ENCODE results near the gene DMRTC2.
A peak's percentile ranks its signal among the peaks of the same experiment; 100 is the strongest.

Gene DMRTC2

DNA sequence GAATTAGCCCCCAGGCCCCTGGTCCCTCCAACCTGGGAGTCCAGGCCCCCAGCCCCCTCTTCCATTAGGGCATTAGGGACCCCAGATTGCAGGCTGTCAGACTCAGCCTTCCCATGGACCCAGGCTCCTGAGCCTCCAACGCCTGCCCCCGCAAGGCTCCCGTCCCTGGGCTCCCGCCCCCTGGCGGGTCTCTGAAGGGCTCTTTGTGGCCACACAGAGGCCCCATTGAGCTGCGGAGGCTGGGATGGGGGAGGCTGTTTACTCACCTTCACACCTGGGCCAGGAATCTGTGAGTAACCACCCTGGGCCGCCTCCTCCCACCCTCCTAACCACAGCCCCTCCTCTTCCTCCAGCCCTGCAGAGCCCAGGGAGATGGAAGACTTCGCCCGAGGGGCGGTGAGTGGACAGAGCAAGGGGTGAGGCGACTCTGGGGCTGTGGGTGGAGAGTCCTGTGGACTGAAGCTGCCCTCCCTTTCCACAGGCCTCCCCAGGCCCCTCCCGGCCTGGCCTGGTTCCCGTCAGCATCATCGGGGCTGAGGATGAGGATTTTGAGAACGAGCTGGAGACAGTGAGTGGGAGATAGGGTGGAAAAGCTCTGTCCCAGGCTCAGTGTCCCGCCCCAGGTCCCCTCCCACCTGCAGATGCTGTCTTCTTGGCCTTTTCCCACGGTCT lies 43.0 kb downstream of the DMRTC2 start:
- Histone ChIP-seq H3F3A (ENCODE audit: insufficient read depth) (peaks cover 12% of the 10 kb centered on the region), H3K79me2 (ENCODE audit: insufficient read depth, low read length) (peaks cover 50% of the 10 kb centered on the region), H3K27ac (ENCODE audit: low read depth, low read length) (peak overlapping the region; percentile 83), H2AFZ (ENCODE audit: low read depth, low read length, severe bottlenecking) (no peak overlapping the region), H4K20me1 (ENCODE audit: low read depth, low read length) (no peaks in the 10 kb centered on the region), H3K4me2 (ENCODE audit: low read depth, low read length, poor library complexity, severe bottlenecking) (peak overlapping the region; percentile 97), H3K9me3 (ENCODE audit: insufficient read depth, low read length) (no peaks in the 10 kb centered on the region), H3K27me3 (ENCODE audit: low read length) (no peaks in the 10 kb centered on the region), H3K9ac (ENCODE audit: low read length) (peak overlapping the region; percentile 89), H3K9me2 (replicated peaks; ENCODE audit: insufficient read depth, low read length) (no peaks in the 10 kb centered on the region), H3K4me3 (ENCODE audit: insufficient read depth, low read length, poor library complexity, severe bottlenecking) (peak overlapping the region; percentile 25), H3K36me3 (ENCODE audit: low read length) (no peaks in the 10 kb centered on the region)
- TF ChIP-seq, protein P1, sequence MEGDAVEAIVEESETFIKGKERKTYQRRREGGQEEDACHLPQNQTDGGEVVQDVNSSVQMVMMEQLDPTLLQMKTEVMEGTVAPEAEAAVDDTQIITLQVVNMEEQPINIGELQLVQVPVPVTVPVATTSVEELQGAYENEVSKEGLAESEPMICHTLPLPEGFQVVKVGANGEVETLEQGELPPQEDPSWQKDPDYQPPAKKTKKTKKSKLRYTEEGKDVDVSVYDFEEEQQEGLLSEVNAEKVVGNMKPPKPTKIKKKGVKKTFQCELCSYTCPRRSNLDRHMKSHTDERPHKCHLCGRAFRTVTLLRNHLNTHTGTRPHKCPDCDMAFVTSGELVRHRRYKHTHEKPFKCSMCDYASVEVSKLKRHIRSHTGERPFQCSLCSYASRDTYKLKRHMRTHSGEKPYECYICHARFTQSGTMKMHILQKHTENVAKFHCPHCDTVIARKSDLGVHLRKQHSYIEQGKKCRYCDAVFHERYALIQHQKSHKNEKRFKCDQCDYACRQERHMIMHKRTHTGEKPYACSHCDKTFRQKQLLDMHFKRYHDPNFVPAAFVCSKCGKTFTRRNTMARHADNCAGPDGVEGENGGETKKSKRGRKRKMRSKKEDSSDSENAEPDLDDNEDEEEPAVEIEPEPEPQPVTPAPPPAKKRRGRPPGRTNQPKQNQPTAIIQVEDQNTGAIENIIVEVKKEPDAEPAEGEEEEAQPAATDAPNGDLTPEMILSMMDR (IDR thresholded peaks at IDR 0.05; ENCODE audit: insufficient read depth, low read length, poor library complexity, severe bottlenecking) = peak; percentile 69
- no peak for TF ChIP-seq EZH2phosphoT487 (conservative IDR thresholded peaks at IDR 0.05; ENCODE audit: low read length)

DNA sequence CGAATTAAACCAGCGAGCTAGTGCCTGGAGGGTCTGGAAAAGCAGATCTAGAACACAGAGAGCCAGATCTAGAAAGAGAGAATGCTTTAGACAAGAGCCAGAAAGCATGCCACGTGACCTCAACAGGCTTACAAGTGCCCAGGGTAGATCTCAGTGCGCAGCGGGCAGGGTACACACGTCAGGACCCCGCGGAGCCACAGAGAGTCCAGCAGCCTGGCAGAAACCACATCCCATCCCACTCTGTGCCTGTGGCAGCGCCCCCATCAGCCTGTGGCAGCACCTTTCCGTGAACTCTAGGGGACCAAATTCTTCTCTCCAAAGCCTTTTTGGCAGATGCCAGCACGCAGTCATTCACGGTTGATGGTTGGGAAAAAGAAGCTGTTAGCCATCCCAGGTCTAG lies 44.1 kb downstream of the DMRTC2 start:
- Histone ChIP-seq H3K27ac (ENCODE audit: low read depth, low read length) (no peak overlapping the region), H4K20me1 (ENCODE audit: low read depth, low read length) (no peaks in the 10 kb centered on the region), H3K36me3 (ENCODE audit: low read length) (no peaks in the 10 kb centered on the region), H2AFZ (ENCODE audit: low read depth, low read length, severe bottlenecking) (no peak overlapping the region), H3K27me3 (ENCODE audit: low read length) (no peaks in the 10 kb centered on the region), H3F3A (ENCODE audit: insufficient read depth) (peaks cover 3% of the 10 kb centered on the region), H3K9me2 (replicated peaks; ENCODE audit: insufficient read depth, low read length) (no peaks in the 10 kb centered on the region), H3K9ac (ENCODE audit: low read length) (no peak overlapping the region), H3K4me2 (ENCODE audit: low read depth, low read length, poor library complexity, severe bottlenecking) (no peak overlapping the region), H3K79me2 (ENCODE audit: insufficient read depth, low read length) (peaks cover 50% of the 10 kb centered on the region), H3K9me3 (ENCODE audit: insufficient read depth, low read length) (no peaks in the 10 kb centered on the region), H3K4me3 (ENCODE audit: insufficient read depth, low read length, poor library complexity, severe bottlenecking) (no peak overlapping the region)
- no peak for TF ChIP-seq EZH2phosphoT487 (conservative IDR thresholded peaks at IDR 0.05; ENCODE audit: low read length)
- TF ChIP-seq, protein P1 (IDR thresholded peaks at IDR 0.05; ENCODE audit: insufficient read depth, low read length, poor library complexity, severe bottlenecking) = no peak

DNA sequence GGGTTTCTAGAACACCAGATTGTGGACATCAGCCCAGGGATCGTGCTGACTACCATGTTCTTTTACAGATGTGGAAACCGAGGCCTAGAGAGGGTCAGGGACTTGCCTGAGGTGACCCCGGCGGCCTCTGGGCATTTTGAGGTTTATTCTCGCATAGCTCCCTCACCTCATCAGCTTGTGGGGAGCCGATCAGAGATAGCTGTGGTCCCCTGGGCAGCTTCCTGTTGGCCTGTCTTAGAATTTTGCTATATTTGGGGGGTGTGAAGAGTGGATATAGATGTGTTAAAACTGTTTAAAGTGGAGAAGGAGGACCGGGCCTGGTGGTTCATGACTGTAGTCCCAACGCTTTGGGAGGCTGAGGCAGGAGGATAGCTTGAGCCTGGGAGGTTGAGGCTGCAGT lies 45.1 kb downstream of the DMRTC2 start:
- H3K9ac ChIP-seq (ENCODE audit: low read length) = no peak overlapping the region
- no peaks in the 10 kb centered on the region for H3K9me2 ChIP-seq (replicated peaks; ENCODE audit: insufficient read depth, low read length)
- H3K79me2 ChIP-seq (ENCODE audit: insufficient read depth, low read length) = peaks cover 43% of the 10 kb centered on the region
- no peak overlapping the region for H3K27ac ChIP-seq (ENCODE audit: low read depth, low read length)
- no peaks in the 10 kb centered on the region for H3K27me3 ChIP-seq (ENCODE audit: low read length)
- no peak overlapping the region for H3K4me2 ChIP-seq (ENCODE audit: low read depth, low read length, poor library complexity, severe bottlenecking)
- H3K4me3 ChIP-seq (ENCODE audit: insufficient read depth, low read length, poor library complexity, severe bottlenecking) = no peak overlapping the region
- H2AFZ ChIP-seq (ENCODE audit: low read depth, low read length, severe bottlenecking) = no peak overlapping the region
- no peak for TF ChIP-seq EZH2phosphoT487 (conservative IDR thresholded peaks at IDR 0.05; ENCODE audit: low read length)
- TF ChIP-seq, protein P1 (IDR thresholded peaks at IDR 0.05; ENCODE audit: insufficient read depth, low read length, poor library complexity, severe bottlenecking) = no peak
- no peaks in the 10 kb centered on the region for H4K20me1 ChIP-seq (ENCODE audit: low read depth, low read length)
- H3K36me3 ChIP-seq (ENCODE audit: low read length) = no peaks in the 10 kb centered on the region
- H3K9me3 ChIP-seq (ENCODE audit: insufficient read depth, low read length) = no peaks in the 10 kb centered on the region
- peaks cover 3% of the 10 kb centered on the region; the same call in 1 of the 2 replicates for H3F3A ChIP-seq (ENCODE audit: insufficient read depth)

Data from SU-DHL-6 (cell line).